DOHH2 (cell line): ENCODE results near the gene AXDND1.

Source experiments
- EZH2phosphoT487 ChIP-seq: fragments of 200-600 bp; sonication (generic); IDR thresholded peaks from 2 replicates; pipeline ENCODE4 v1.6.1; 2017; ENCODE audit warnings: borderline replicate concordance, mild to moderate bottlenecking, antibody characterized with exemption, low read length, moderate library complexity, mixed read lengths
- TF ChIP-seq, protein P1 (sequence below): fragments of 200-600 bp; sonication (generic); IDR thresholded peaks from one replicate; pipeline ENCODE4 v1.5.1; 2014; ENCODE audit warnings: antibody characterized with exemption, mild to moderate bottlenecking, low read depth, low read length; ENCODE audit not compliant: poor library complexity, severe bottlenecking

DNA sequence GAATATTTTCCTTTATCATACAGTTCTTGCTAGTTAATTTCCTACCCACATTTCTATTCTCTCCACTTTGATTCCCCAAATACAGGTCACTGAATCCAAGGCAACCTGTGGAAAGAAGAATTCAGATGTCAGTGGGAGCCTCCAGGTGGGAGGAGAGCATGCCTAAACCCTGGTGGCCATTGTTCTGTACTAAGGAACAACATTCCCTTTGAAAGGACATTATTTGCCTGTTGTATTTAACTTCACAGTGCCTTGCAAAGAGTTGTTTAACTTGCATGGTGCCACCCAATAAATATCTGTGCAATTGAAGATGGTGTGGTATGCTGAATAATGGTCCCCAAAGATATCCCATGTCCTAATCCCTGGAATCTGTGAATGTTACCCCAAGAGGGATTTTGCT lies 188.7 kb downstream of the AXDND1 start:
- TF ChIP-seq, protein P1, sequence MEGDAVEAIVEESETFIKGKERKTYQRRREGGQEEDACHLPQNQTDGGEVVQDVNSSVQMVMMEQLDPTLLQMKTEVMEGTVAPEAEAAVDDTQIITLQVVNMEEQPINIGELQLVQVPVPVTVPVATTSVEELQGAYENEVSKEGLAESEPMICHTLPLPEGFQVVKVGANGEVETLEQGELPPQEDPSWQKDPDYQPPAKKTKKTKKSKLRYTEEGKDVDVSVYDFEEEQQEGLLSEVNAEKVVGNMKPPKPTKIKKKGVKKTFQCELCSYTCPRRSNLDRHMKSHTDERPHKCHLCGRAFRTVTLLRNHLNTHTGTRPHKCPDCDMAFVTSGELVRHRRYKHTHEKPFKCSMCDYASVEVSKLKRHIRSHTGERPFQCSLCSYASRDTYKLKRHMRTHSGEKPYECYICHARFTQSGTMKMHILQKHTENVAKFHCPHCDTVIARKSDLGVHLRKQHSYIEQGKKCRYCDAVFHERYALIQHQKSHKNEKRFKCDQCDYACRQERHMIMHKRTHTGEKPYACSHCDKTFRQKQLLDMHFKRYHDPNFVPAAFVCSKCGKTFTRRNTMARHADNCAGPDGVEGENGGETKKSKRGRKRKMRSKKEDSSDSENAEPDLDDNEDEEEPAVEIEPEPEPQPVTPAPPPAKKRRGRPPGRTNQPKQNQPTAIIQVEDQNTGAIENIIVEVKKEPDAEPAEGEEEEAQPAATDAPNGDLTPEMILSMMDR, result no peak
- TF ChIP-seq EZH2phosphoT487, result no peak
